Trophoblast cell (in vitro differentiated cells and primary cell): Measurements from ENCODE around the gene CPO.

Experiments
- DNase-seq, 2 donors: peaks; one replicate each; pipeline ENCODE4 v3.0.0-alpha.2; 2016
- H2AFZ ChIP-seq: 2 replicates; pipeline ENCODE4 v1.6.1; 2013; ENCODE audit warnings: low read length, moderate library complexity, mild to moderate bottlenecking; ENCODE audit not compliant: insufficient read depth, poor library complexity
- H2AK5ac ChIP-seq: 2 replicates; pipeline ENCODE4 v1.6.1; 2013; ENCODE audit warnings: mild to moderate bottlenecking, low read length
- H2BK120ac ChIP-seq: 2 replicates; pipeline ENCODE4 v1.6.1; 2013; ENCODE audit warnings: low read length, mild to moderate bottlenecking, moderate library complexity; ENCODE audit not compliant: insufficient read depth, poor library complexity
- H2BK12ac ChIP-seq: 2 replicates; pipeline ENCODE4 v1.6.1; 2013; ENCODE audit warnings: mild to moderate bottlenecking, low read length, moderate library complexity
- H2BK5ac ChIP-seq: 2 replicates; pipeline ENCODE4 v1.6.1; 2013; ENCODE audit warnings: low read length, low read depth, moderate library complexity, mild to moderate bottlenecking; ENCODE audit not compliant: poor library complexity
- H3K14ac ChIP-seq: 2 replicates; pipeline ENCODE4 v1.6.1; 2013; ENCODE audit warnings: mild to moderate bottlenecking, low read length
- H3K18ac ChIP-seq: 2 replicates; pipeline ENCODE4 v1.6.1; 2013; ENCODE audit warnings: mild to moderate bottlenecking, low read length
- H3K23ac ChIP-seq: 2 replicates; pipeline ENCODE4 v1.6.1; 2013; ENCODE audit warnings: low read length
- H3K27ac ChIP-seq: 2 replicates; pipeline ENCODE4 v1.5.1; 2013; ENCODE audit warnings: low read depth, mild to moderate bottlenecking, inconsistent platforms, low read length, moderate library complexity
- H3K27me3 ChIP-seq: 2 replicates; pipeline ENCODE4 v1.6.1; 2013; ENCODE audit warnings: inconsistent platforms, mild to moderate bottlenecking, low read length, moderate library complexity; ENCODE audit not compliant: insufficient read depth
- H3K36me3 ChIP-seq, 2 experiments: 1 replicate in 1 of 2; 2 replicates in 1 of 2; pipeline ENCODE4 v1.6.1; 2013; ENCODE audit warnings: low read length in 2 of 2, mild to moderate bottlenecking in 2 of 2, moderate library complexity in 1 of 2; ENCODE audit not compliant: insufficient read depth in 2 of 2, control insufficient read depth in 1 of 2
- H3K4ac ChIP-seq: 2 replicates; pipeline ENCODE4 v1.6.1; 2013; ENCODE audit warnings: low read depth, mild to moderate bottlenecking, low read length, moderate library complexity
- H3K4me1 ChIP-seq, 2 experiments: 1 replicate in 1 of 2; 2 replicates in 1 of 2; pipeline ENCODE4 v1.6.1; 2013; ENCODE audit warnings: low read length in 2 of 2, mild to moderate bottlenecking in 2 of 2, moderate library complexity in 1 of 2; ENCODE audit not compliant: insufficient read depth in 2 of 2, control insufficient read depth in 1 of 2
- H3K4me2 ChIP-seq: 2 replicates; pipeline ENCODE4 v1.6.1; 2013; ENCODE audit warnings: inconsistent platforms, mild to moderate bottlenecking, low read length, moderate library complexity
- H3K4me3 ChIP-seq: 2 replicates; pipeline ENCODE4 v1.5.1; 2013; ENCODE audit warnings: mild to moderate bottlenecking, low read depth, low read length, inconsistent platforms
- H3K79me1 ChIP-seq: one replicate; pipeline ENCODE4 v1.6.1; 2013; ENCODE audit warnings: low read length
- H3K79me2 ChIP-seq: 2 replicates; pipeline ENCODE4 v1.6.1; 2013; ENCODE audit warnings: low read length, mild to moderate bottlenecking; ENCODE audit not compliant: control insufficient read depth, insufficient read depth, poor library complexity
- H3K9ac ChIP-seq: 2 replicates; pipeline ENCODE4 v1.6.1; 2013; ENCODE audit warnings: mild to moderate bottlenecking, low read length
- H3K9me3 ChIP-seq: 2 replicates; pipeline ENCODE4 v1.6.1; 2013; ENCODE audit warnings: low read depth, mild to moderate bottlenecking, control low read depth, inconsistent platforms, low read length; ENCODE audit not compliant: insufficient read depth
- H4K12ac ChIP-seq: 2 replicates; pipeline ENCODE4 v1.6.1; 2013; ENCODE audit warnings: low read depth, mild to moderate bottlenecking, low read length, moderate library complexity
- H4K8ac ChIP-seq: 2 replicates; pipeline ENCODE4 v1.6.1; 2013; ENCODE audit warnings: low read depth, mild to moderate bottlenecking, low read length, moderate library complexity
- H4K91ac ChIP-seq: one replicate; pipeline ENCODE4 v1.6.1; 2013; ENCODE audit warnings: low read depth, mild to moderate bottlenecking, low read length, moderate library complexity
- WGBS: extraction: QIAGEN DNeasy Blood & Tissue Kit; methylation state at CpG from one replicate; pipeline ENCODE4 v1.1.7; 2013; ENCODE audit warnings: missing lambda C conversion rate; ENCODE audit not compliant: insufficient read length, insufficient coverage; ENCODE audit errors: extremely low coverage; 5-methylcytosine and 5-hydroxymethylcytosine counted together

Gene CPO

GRCh38 chr2:206987810-206988209 lies 48.5 kb downstream of the CPO start:
- no peaks in the 10 kb centered on the region for H3K9me3 ChIP-seq
- H3K4ac ChIP-seq = no peak overlapping the region
- H3K4me2 ChIP-seq = no peak overlapping the region
- no peak overlapping the region for H2BK120ac ChIP-seq
- no peaks in the 10 kb centered on the region for H3K27me3 ChIP-seq
- DNase-seq = no peak
- no CpG with 5 or more reads among the region's 2 CpGs for WGBS
- H3K14ac ChIP-seq = no peak overlapping the region
- H3K4me1 ChIP-seq = peaks cover 0 to 2% of the 10 kb centered on the region in 2 experiments
- no peak overlapping the region for H2AK5ac ChIP-seq
- H2BK12ac ChIP-seq = no peak overlapping the region
- no peak overlapping the region for H2AFZ ChIP-seq
- no peak overlapping the region for H3K9ac ChIP-seq
- no peak overlapping the region for H3K27ac ChIP-seq
- no peak overlapping the region for H3K18ac ChIP-seq
- no peaks in the 10 kb centered on the region for H3K79me2 ChIP-seq
- no peaks in the 10 kb centered on the region for H3K36me3 ChIP-seq
- H4K12ac ChIP-seq = no peak overlapping the region
- no peaks in the 10 kb centered on the region for H3K79me1 ChIP-seq
- no peak overlapping the region for H4K8ac ChIP-seq
- H2BK5ac ChIP-seq = no peak overlapping the region
- H3K23ac ChIP-seq = no peak overlapping the region
- H3K4me3 ChIP-seq = no peak overlapping the region
- no peak overlapping the region for H4K91ac ChIP-seq

- no peak overlapping the region for H3K4me2 ChIP-seq
- no peak overlapping the region for H3K18ac ChIP-seq
- no peak for DNase-seq
Observed at GRCh38 chr2:206988884-206989283, 49.6 kb downstream of the CPO start.

GRCh38 chr2:206989311-206989710 lies 50.0 kb downstream of the CPO start:
- Histone ChIP-seq H3K4me3 (no peak overlapping the region), H3K27ac (no peak overlapping the region), H3K4ac (no peak overlapping the region), H4K12ac (no peak overlapping the region), H4K8ac (no peak overlapping the region), H3K36me3 (no peaks in the 10 kb centered on the region), H2BK5ac (no peak overlapping the region), H3K14ac (no peak overlapping the region), H4K91ac (no peak overlapping the region), H2AFZ (no peak overlapping the region), H2BK120ac (no peak overlapping the region), H3K4me1 (peaks cover 0 to 2% of the 10 kb centered on the region in 2 experiments), H3K9me3 (no peaks in the 10 kb centered on the region), H3K23ac (no peak overlapping the region), H3K4me2 (no peak overlapping the region), H3K18ac (no peak overlapping the region), H3K27me3 (no peaks in the 10 kb centered on the region), H3K79me1 (no peaks in the 10 kb centered on the region), H3K79me2 (no peaks in the 10 kb centered on the region), H2BK12ac (peak overlapping the region; percentile 18), H3K9ac (no peak overlapping the region), H2AK5ac (no peak overlapping the region)
- DNase-seq = peak; percentile 33 to 67
- WGBS = no CpG with 5 or more reads among the region's 6 CpGs

More at GRCh38 chr2:206988884-206989283, 49.6 kb downstream of the CPO start:
- H4K12ac ChIP-seq = no peak overlapping the region
- no peaks in the 10 kb centered on the region for H3K79me2 ChIP-seq
- H2BK5ac ChIP-seq = no peak overlapping the region
- H3K4me3 ChIP-seq = no peak overlapping the region
- H3K27ac ChIP-seq = no peak overlapping the region
- H2BK120ac ChIP-seq = no peak overlapping the region
- no peaks in the 10 kb centered on the region for H3K9me3 ChIP-seq
- no peak overlapping the region for H4K91ac ChIP-seq
- H3K79me1 ChIP-seq = no peaks in the 10 kb centered on the region
- no peak overlapping the region for H3K23ac ChIP-seq
- no peak overlapping the region for H2AFZ ChIP-seq
- H3K4me1 ChIP-seq = peaks cover 0 to 2% of the 10 kb centered on the region in 2 experiments
- H4K8ac ChIP-seq = no peak overlapping the region
- H3K36me3 ChIP-seq = no peaks in the 10 kb centered on the region
- H2BK12ac ChIP-seq = peak overlapping the region; percentile 18
- H3K14ac ChIP-seq = no peak overlapping the region
- no peaks in the 10 kb centered on the region for H3K27me3 ChIP-seq
- H3K4ac ChIP-seq = no peak overlapping the region
- no CpG with 5 or more reads among the region's 1 CpG for whole genome bisulfite sequencing
- H2AK5ac ChIP-seq = no peak overlapping the region
- no peak overlapping the region for H3K9ac ChIP-seq

- H3K4me2 ChIP-seq = no peak overlapping the region
- H3K9ac ChIP-seq = no peak overlapping the region
- no peak overlapping the region for H2BK12ac ChIP-seq
- no peaks in the 10 kb centered on the region for H3K9me3 ChIP-seq
- no peak overlapping the region for H2BK5ac ChIP-seq
- no peak for DNase-seq
- H3K4ac ChIP-seq = no peak overlapping the region
- no peak overlapping the region for H4K91ac ChIP-seq
- H3K36me3 ChIP-seq = no peaks in the 10 kb centered on the region
- no peak overlapping the region for H2BK120ac ChIP-seq
- no CpG with 5 or more reads among the region's 4 CpGs for WGBS
- H3K79me2 ChIP-seq = no peaks in the 10 kb centered on the region
- H3K4me1 ChIP-seq = peaks cover 0 to 2% of the 10 kb centered on the region in 2 experiments
- no peak overlapping the region for H3K18ac ChIP-seq
- no peaks in the 10 kb centered on the region for H3K79me1 ChIP-seq
- H3K27ac ChIP-seq = no peak overlapping the region
- H3K23ac ChIP-seq = no peak overlapping the region
- no peak overlapping the region for H2AK5ac ChIP-seq
- H3K4me3 ChIP-seq = no peak overlapping the region
- no peaks in the 10 kb centered on the region for H3K27me3 ChIP-seq
- no peak overlapping the region for H4K12ac ChIP-seq
- H2AFZ ChIP-seq = no peak overlapping the region
- no peak overlapping the region for H3K14ac ChIP-seq
- no peak overlapping the region for H4K8ac ChIP-seq
Observed at GRCh38 chr2:206990360-206990759, 51.0 kb downstream of the CPO start.
